ENCODE measurements around the gene LDLRAP1. TPM values are rescaled to one million over a fixed set of nuclear protein-coding genes. Genes with fewer than 3 reads are reported as not detected.
A peak's percentile ranks its signal among the peaks of the same experiment; 100 is the strongest.

Gene LDLRAP1
- total RNA-seq, 1 experiment from 2014 or later: 47.0 TPM

- Histone ChIP-seq H3K4me3 (ENCODE audit: insufficient read depth, low read depth, low read length) (peak overlapping the region; percentile 79), H3K27me3 (ENCODE audit: control insufficient read depth, insufficient read depth, low read length) (peaks cover 20% of the 10 kb centered on the region), H3K36me3 (replicated peaks; ENCODE audit: control insufficient read depth, insufficient read depth, low read length) (no peaks in the 10 kb centered on the region)
- peak; percentile 79 for DNase-seq
Observed at GRCh38 chr1:25616987-25617624, 73.7 kb downstream of the LDLRAP1 start.

GRCh38 chr1:25617625-25618432 lies 74.4 kb downstream of the LDLRAP1 start:
- DNase-seq: peak; percentile 73
- H3K27me3 ChIP-seq (ENCODE audit: control insufficient read depth, insufficient read depth, low read length): peaks cover 20% of the 10 kb centered on the region
- H3K36me3 ChIP-seq (replicated peaks; ENCODE audit: control insufficient read depth, insufficient read depth, low read length): no peaks in the 10 kb centered on the region
- peak overlapping the region; percentile 79 for H3K4me3 ChIP-seq (ENCODE audit: insufficient read depth, low read depth, low read length)

- Histone ChIP-seq H3K4me3 (ENCODE audit: insufficient read depth, low read depth, low read length) (peak overlapping the region; percentile 79), H3K36me3 (replicated peaks; ENCODE audit: control insufficient read depth, insufficient read depth, low read length) (no peaks in the 10 kb centered on the region), H3K27me3 (ENCODE audit: control insufficient read depth, insufficient read depth, low read length) (peaks cover 20% of the 10 kb centered on the region)
Observed at GRCh38 chr1:25618433-25618808, 75.0 kb downstream of the LDLRAP1 start.

More at GRCh38 chr1:25618433-25618808, 75.0 kb downstream of the LDLRAP1 start:
- DNase-seq: no peak

Other genes with a start within 250 kb of the LDLRAP1 start
- gene TMEM50A, start 205.3 kb upstream of the LDLRAP1 start, total RNA-seq (2014; rRNA removed; shearing (Covaris generic)): 79.7 and 90.5 TPM in 2 replicates
- gene RHCE, start 122.8 kb upstream of the LDLRAP1 start, total RNA-seq (2014; rRNA removed; shearing (Covaris generic)): 0.62 and 0.70 TPM in 2 replicates
- 13.6 and 15.6 TPM in 2 replicates for gene MACO1, start 112.7 kb upstream of the LDLRAP1 start, total RNA-seq (2014; rRNA removed; shearing (Covaris generic))
- gene MAN1C1, start 73.2 kb downstream of the LDLRAP1 start, total RNA-seq (2014; rRNA removed; shearing (Covaris generic)): 19.5 and 25.6 TPM in 2 replicates